H1 (cell line): ENCODE data around the gene PIAS1. TPM values are rescaled to one million over a fixed set of nuclear protein-coding genes. Genes with fewer than 3 reads are reported as not detected.

Experiments used
- CTCF ChIA-PET: fragments of 300-600 bp; sonication (Branson Sonifier 250); formaldehyde crosslinking; loops from one replicate; lab custom pipeline; 2021; ENCODE audit not compliant: partially characterized antibody; lab: Charles Lee
- POLR2A ChIA-PET: fragments of 300-600 bp; sonication (Branson Sonifier 250); formaldehyde crosslinking; loops from one replicate; lab custom pipeline; 2021; ENCODE audit warnings: inconsistent platforms; ENCODE audit not compliant: partially characterized antibody; lab: Charles Lee
- DNase-seq, 2 experiments: peaks; one replicate each; pipeline versions ENCODE4 v3.0.0 to v3.0.0-alpha.2; 2010 to 2022; ENCODE audit warnings: low spot score in 2 of 2, low read depth in 1 of 2, mixed read lengths in 1 of 2
- FAIRE-seq: peaks from 2 replicates; lab custom pipeline; 2011; peaks lifted over from hg19 to GRCh38; lab: Jason Lieb, UNC
- H2AFZ ChIP-seq: 2 replicates; pipeline ENCODE4 v1.8.1; 2012; ENCODE audit warnings: low read length, inconsistent platforms
- H2AK5ac ChIP-seq: 2 replicates; pipeline ENCODE4 v1.6.1; 2013; ENCODE audit warnings: low read depth, low read length
- H2BK120ac ChIP-seq: replicated peaks from 2 replicates; pipeline ENCODE3; 2013; ENCODE audit warnings: low read depth, low read length, inconsistent platforms
- H2BK12ac ChIP-seq: 2 replicates; pipeline ENCODE4 v1.6.1; 2013; ENCODE audit warnings: low read depth, low read length
- H2BK15ac ChIP-seq: 2 replicates; pipeline ENCODE4 v1.6.1; 2013; ENCODE audit warnings: low read length
- H2BK20ac ChIP-seq: 2 replicates; pipeline ENCODE4 v1.6.1; 2013; ENCODE audit warnings: low read length
- H2BK5ac ChIP-seq: 2 replicates; pipeline ENCODE4 v1.6.1; 2013; ENCODE audit warnings: low read depth, low read length
- H3K14ac ChIP-seq: 2 replicates; pipeline ENCODE4 v1.6.1; 2013; ENCODE audit warnings: inconsistent platforms; ENCODE audit not compliant: insufficient read length
- H3K18ac ChIP-seq: 2 replicates; pipeline ENCODE4 v1.6.1; 2013; ENCODE audit warnings: low read length; ENCODE audit errors: extremely low read depth
- H3K23ac ChIP-seq: 2 replicates; pipeline ENCODE4 v1.6.1; 2013; ENCODE audit warnings: inconsistent platforms; ENCODE audit not compliant: insufficient read length
- H3K23me2 ChIP-seq: 2 replicates; pipeline ENCODE4 v1.6.1; 2013; ENCODE audit warnings: low read depth, low read length
- H3K27ac ChIP-seq: 2 replicates; pipeline ENCODE4 v1.6.1; 2011; ENCODE audit warnings: low read depth, low read length, inconsistent platforms
- H3K27me3 ChIP-seq, 4 experiments: replicated peaks in 1 of 4; 1 replicate in 1 of 4; 2 replicates in 3 of 4; pipeline versions ENCODE4 v1.6.1 to v1.8.1; 2011 to 2013; ENCODE audit warnings: low read length in 3 of 4, mild to moderate bottlenecking in 3 of 4, inconsistent platforms in 2 of 4, mixed read lengths in 2 of 4, moderate library complexity in 1 of 4; ENCODE audit not compliant: control insufficient read depth in 3 of 4, insufficient read depth in 3 of 4; ENCODE audit errors: extremely low read depth in 1 of 4
- H3K36me3 ChIP-seq, 4 experiments: 2 replicates each; pipeline versions ENCODE4 v1.6.1 to v1.8.1; 2011 to 2013; ENCODE audit warnings: mild to moderate bottlenecking in 4 of 4, low read length in 3 of 4, moderate library complexity in 2 of 4, control low read depth in 1 of 4, inconsistent platforms in 1 of 4; ENCODE audit not compliant: insufficient read depth in 4 of 4, control insufficient read depth in 2 of 4
- H3K4ac ChIP-seq: replicated peaks from 2 replicates; pipeline ENCODE3; 2013; ENCODE audit warnings: low read length, low read depth, mixed read lengths, inconsistent platforms; ENCODE audit not compliant: insufficient read length
- H3K4me1 ChIP-seq, 4 experiments: replicated peaks in 1 of 4; 1 replicate in 1 of 4; 2 replicates in 3 of 4; pipeline versions ENCODE4 v1.6.1 to v1.8.1; 2011 to 2013; ENCODE audit warnings: low read length in 3 of 4, inconsistent platforms in 2 of 4, mixed read lengths in 1 of 4; ENCODE audit not compliant: insufficient read depth in 4 of 4, control insufficient read depth in 3 of 4
- H3K4me2 ChIP-seq, 2 experiments: 2 replicates each; pipeline versions ENCODE4 v1.6.1 to v1.8.1; 2011 to 2013; ENCODE audit warnings: low read depth in 2 of 2, low read length in 2 of 2, control low read depth in 1 of 2, inconsistent platforms in 1 of 2, mild to moderate bottlenecking in 1 of 2; ENCODE audit not compliant: insufficient read depth in 1 of 2
- H3K4me3 ChIP-seq, 4 experiments: fragments of 200-600, 300-600 bp in 1 of 4; sonication (generic), shearing (Covaris generic), sonication (Bioruptor Twin) in 1 of 4; 2 replicates each; pipeline versions ENCODE4 v1.5.1 to v1.8.1; 2011 to 2016; ENCODE audit warnings: low read length in 4 of 4, low read depth in 3 of 4, control low read depth in 2 of 4, inconsistent platforms in 2 of 4, mild to moderate bottlenecking in 2 of 4, mixed read lengths in 1 of 4, moderate library complexity in 1 of 4; ENCODE audit not compliant: insufficient read depth in 2 of 4; ENCODE audit errors: extremely low read depth in 1 of 4
- H3K56ac ChIP-seq: replicated peaks from 2 replicates; pipeline ENCODE3; 2013; ENCODE audit warnings: low read depth, mild to moderate bottlenecking, mixed read lengths, low read length, inconsistent platforms; ENCODE audit not compliant: insufficient read length
- H3K79me1 ChIP-seq: 2 replicates; pipeline ENCODE4 v1.6.1; 2013; ENCODE audit warnings: low read depth, low read length, control low read depth
- H3K79me2 ChIP-seq, 2 experiments: 2 replicates each; pipeline versions ENCODE4 v1.6.1 to v1.8.1; 2012 to 2013; ENCODE audit warnings: low read length in 2 of 2, mild to moderate bottlenecking in 2 of 2, inconsistent platforms in 1 of 2; ENCODE audit not compliant: insufficient read depth in 2 of 2, control insufficient read depth in 1 of 2
- H3K9ac ChIP-seq, 4 experiments: replicated peaks in 1 of 4; 1 replicate in 1 of 4; 2 replicates in 3 of 4; pipeline versions ENCODE4 v1.6.1 to v1.8.1; 2011 to 2013; ENCODE audit warnings: low read depth in 3 of 4, low read length in 3 of 4, control low read depth in 2 of 4, mild to moderate bottlenecking in 2 of 4, moderate library complexity in 2 of 4, inconsistent platforms in 1 of 4; ENCODE audit errors: extremely low read depth in 1 of 4
- H3K9me3 ChIP-seq, 2 experiments: 2 replicates each; pipeline versions ENCODE4 v1.6.1 to v1.8.1; 2012 to 2013; ENCODE audit warnings: mild to moderate bottlenecking in 2 of 2, moderate library complexity in 2 of 2, control low read depth in 1 of 2, inconsistent platforms in 1 of 2, low read depth in 1 of 2, low read length in 1 of 2, mixed read lengths in 1 of 2; ENCODE audit not compliant: insufficient read depth in 2 of 2
- H4K20me1 ChIP-seq, 2 experiments: replicated peaks in 1 of 2; 2 replicates each; pipeline versions ENCODE3 to v1.8.1; 2011 to 2013; ENCODE audit warnings: inconsistent platforms in 2 of 2, low read length in 2 of 2, mild to moderate bottlenecking in 1 of 2; ENCODE audit not compliant: insufficient read depth in 2 of 2, control insufficient read depth in 1 of 2
- H4K5ac ChIP-seq: 2 replicates; pipeline ENCODE4 v1.6.1; 2013; ENCODE audit warnings: low read length, low read depth, mixed read lengths, inconsistent platforms; ENCODE audit not compliant: insufficient read length
- H4K8ac ChIP-seq: 2 replicates; pipeline ENCODE4 v1.8.0; 2013; ENCODE audit warnings: mild to moderate bottlenecking, moderate library complexity, low read length, inconsistent platforms; ENCODE audit not compliant: insufficient read depth; ENCODE audit errors: extremely low read depth
- H4K91ac ChIP-seq: replicated peaks from 2 replicates; pipeline ENCODE3; 2013; ENCODE audit warnings: low read length, mixed read lengths, inconsistent platforms; ENCODE audit not compliant: insufficient read length
- EZH2 ChIP-seq: fragments of 200-600 bp; sonication (generic); IDR thresholded peaks from 2 replicates; pipeline ENCODE4 v1.7.1; 2012; ENCODE audit warnings: low read depth, mild to moderate bottlenecking, moderate library complexity, low read length, inconsistent platforms; ENCODE audit not compliant: severe bottlenecking
- KDM1A ChIP-seq: fragments of 200-600, 300-600 bp; sonication (generic); IDR thresholded peaks from 2 replicates; pipeline ENCODE4 v1.7.1; 2016; ENCODE audit warnings: mild to moderate bottlenecking, low read length, borderline replicate concordance
- KDM5A ChIP-seq: fragments of 200-600 bp; IDR thresholded peaks from 2 replicates; pipeline ENCODE4 v1.7.1; 2012; ENCODE audit warnings: mild to moderate bottlenecking, low read length, inconsistent platforms, mixed read lengths
- MAFK ChIP-seq: IDR thresholded peaks from 2 replicates; pipeline ENCODE4 v1.6.1; 2012; ENCODE audit warnings: low read depth, mild to moderate bottlenecking, improper control_type of control experiment, low read length
- NRF1 ChIP-seq: IDR thresholded peaks from 2 replicates; pipeline ENCODE4 v1.6.1; 2011; ENCODE audit warnings: mild to moderate bottlenecking, low read depth, low read length, improper control_type of control experiment
- USF2 ChIP-seq: IDR thresholded peaks from 2 replicates; pipeline ENCODE4 v1.6.1; 2011; ENCODE audit warnings: low read length, improper control_type of control experiment
- WGBS, 2 experiments: shearing (Covaris generic) in 1 of 2; methylation state at CpG; one replicate each; pipeline versions ENCODE4 v1.1.6 to v1.1.7; 2013 to 2015; ENCODE audit warnings: low lambda C conversion rate in 2 of 2, mixed read lengths in 2 of 2, inconsistent platforms in 1 of 2, low coverage in 1 of 2, missing lambda C conversion rate in 1 of 2; ENCODE audit not compliant: insufficient replicate concordance in 2 of 2, insufficient coverage in 1 of 2, insufficient read length in 1 of 2; ENCODE audit errors: extremely low coverage in 1 of 2, missing lambda C conversion rate in 1 of 2; 5-methylcytosine and 5-hydroxymethylcytosine counted together
- polyA plus RNA-seq, 7 experiments: library from polyadenylated mRNA; depleted of rRNA in 3 of 7; stranded (reverse) in 5 of 7; unstranded in 2 of 7; fragments of >200 nt in 5 of 7; fragments of 200-250 nt in 2 of 7; gene quantifications; 1 replicate in 5 of 7; 2 replicates in 1 of 7; 4 replicates in 1 of 7; pipeline versions ENCODE4 v1.2.1 to v1.2.3, GENCODE V29; 2011 to 2013; ENCODE audit warnings: missing spikeins in 2 of 7, mixed read lengths in 2 of 7
- total RNA-seq: library from RNA; stranded (reverse); fragmentation: NEBNext Ultra II Directional; extraction: Animal tissue kit (Norgen Biotek cat#: 25700); gene quantifications from 2 replicates; pipeline ENCODE4 v1.2.1, GENCODE V29; 2021
- TF ChIP-seq, protein P1 (sequence below): IDR thresholded peaks from 2 replicates; pipeline ENCODE4 v1.6.1; 2012; ENCODE audit warnings: inconsistent platforms

The PIAS1 gene
- total and polyA plus RNA-seq, 2 of the 8 experiments (the other 6 are each of a cell fraction or from before 2014, with no cell fraction given) = 30.8 to 34.5 TPM

DNA sequence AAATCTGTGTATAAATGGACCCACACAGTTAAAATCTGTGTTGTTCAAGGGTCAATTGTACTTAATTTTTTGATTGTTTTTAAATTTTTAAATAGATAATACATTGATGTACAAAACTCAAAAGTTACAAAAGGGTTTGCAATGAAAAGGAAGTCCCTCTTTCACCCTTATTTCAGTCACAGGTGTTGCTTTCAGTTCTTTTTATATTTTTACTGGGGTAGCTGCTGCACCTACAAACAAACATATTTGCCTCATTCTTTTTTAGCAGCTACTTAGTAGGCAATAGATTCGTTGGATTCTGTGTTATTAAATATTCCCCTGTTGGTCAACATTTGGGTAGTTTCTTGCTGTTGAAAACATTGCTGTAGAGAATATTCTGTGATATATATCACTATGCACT, 44.4 kb downstream of the PIAS1 start:
- no peak overlapping the region for H4K8ac ChIP-seq
- no peak overlapping the region for H2AFZ ChIP-seq
- no peak overlapping the region for H3K4ac ChIP-seq
- no peak overlapping the region for H4K91ac ChIP-seq
- H2BK20ac ChIP-seq = no peak overlapping the region
- 82% methylated on average over 1 of the region's 1 CpG; no CpG with 5 or more reads in 1 of the 2 experiments for WGBS, 2 experiments
- no peak overlapping the region for H3K56ac ChIP-seq
- CTCF ChIA-PET = no interaction called here
- H4K20me1 ChIP-seq = no peaks in the 10 kb centered on the region
- no peak overlapping the region for H2BK5ac ChIP-seq
- no peak overlapping the region for H3K23ac ChIP-seq
- no peak overlapping the region for H2AK5ac ChIP-seq
- H3K4me1 ChIP-seq = no peaks in the 10 kb centered on the region
- H2BK15ac ChIP-seq = no peak overlapping the region
- H3K23me2 ChIP-seq = no peaks in the 10 kb centered on the region
- DNase-seq (no peak), FAIRE-seq (no peak)
- H3K27me3 ChIP-seq = no peaks in the 10 kb centered on the region
- H3K27ac ChIP-seq = no peak overlapping the region
- H3K9me3 ChIP-seq = peaks cover 2 to 4% of the 10 kb centered on the region in 2 experiments; a peak in 1 of 4 replicates
- no peak overlapping the region for H2BK120ac ChIP-seq
- no peak overlapping the region for H2BK12ac ChIP-seq
- no peak overlapping the region for H3K4me2 ChIP-seq
- POLR2A ChIA-PET = no interaction called here
- peaks cover 0 to 7% (median 3%) of the 10 kb centered on the region in 4 experiments; a peak in 3 of 8 replicates for H3K36me3 ChIP-seq
- H3K79me1 ChIP-seq = no peaks in the 10 kb centered on the region; the same call in 1 of the 2 replicates
- no peak overlapping the region for H3K18ac ChIP-seq
- no peak overlapping the region for H3K9ac ChIP-seq
- H3K14ac ChIP-seq = no peak overlapping the region
- peaks cover 0 to 80% of the 10 kb centered on the region in 2 experiments; a peak in 2 of 4 replicates for H3K79me2 ChIP-seq
- H3K4me3 ChIP-seq = no peak overlapping the region
- no peak overlapping the region for H4K5ac ChIP-seq
- TF ChIP-seq USF2 (no peak), KDM5A (no peak), MAFK (no peak), EZH2 (no peak), KDM1A (no peak), NRF1 (no peak)
- TF ChIP-seq, protein P1, sequence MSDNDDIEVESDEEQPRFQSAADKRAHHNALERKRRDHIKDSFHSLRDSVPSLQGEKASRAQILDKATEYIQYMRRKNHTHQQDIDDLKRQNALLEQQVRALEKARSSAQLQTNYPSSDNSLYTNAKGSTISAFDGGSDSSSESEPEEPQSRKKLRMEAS = no peak
